PC-9 (cell line): ENCODE data around the gene SF3B5. TPM values are rescaled to one million over a fixed set of nuclear protein-coding genes. Genes with fewer than 3 reads are reported as not detected.
A peak's percentile ranks its signal among the peaks of the same experiment; 100 is the strongest.

Source experiments
- Bru-seq: library from RNA; stranded (reverse); fragments of 400-500 nt; gene quantifications from one replicate; lab custom pipeline; 2021; lab: Mats Ljungman, UMichigan
- BruChase-seq, 2 experiments: library from RNA; stranded (reverse); fragments of 400-500 nt; gene quantifications; one replicate each; lab custom pipeline; 2021; lab: Mats Ljungman, UMichigan
- BruUV-seq: library from RNA; stranded (reverse); fragments of 400-500 nt; replicated peaks from 2 replicates; lab custom pipeline; 2021; lab: Mats Ljungman, UMichigan
- CTCF ChIA-PET: fragments of 300-600 bp; sonication (Branson Sonifier 250); formaldehyde crosslinking; loops from one replicate; lab custom pipeline; 2022; ENCODE audit warnings: antibody characterized with exemption; lab: Charles Lee
- POLR2A ChIA-PET: fragments of 300-600 bp; sonication (Branson Sonifier 250); formaldehyde crosslinking; loops from one replicate; lab custom pipeline; 2022; ENCODE audit warnings: antibody characterized with exemption; ENCODE audit not compliant: unreplicated experiment; lab: Charles Lee
- DNase-seq, 2 experiments: peaks; one replicate each; pipeline versions ENCODE4 v3.0.0 to v3.0.0-alpha.2; 2015 to 2022; ENCODE audit warnings: mixed read lengths in 1 of 2
- H2AFZ ChIP-seq: fragments of 200-600 bp; sonication (generic); 2 replicates; pipeline ENCODE4 v1.8.1; 2017; ENCODE audit warnings: antibody characterized with exemption
- H3F3A ChIP-seq: fragments of 200-600 bp; sonication (generic); 2 replicates; pipeline ENCODE4 v1.8.1; 2017; ENCODE audit warnings: antibody characterized with exemption, mild to moderate bottlenecking, low read depth; ENCODE audit not compliant: insufficient read depth
- H3K27ac ChIP-seq: fragments of 200-600 bp; sonication (generic); 2 replicates; pipeline ENCODE4 v1.6.1; 2016; ENCODE audit warnings: mixed run types
- H3K27me3 ChIP-seq: fragments of 200-600 bp; sonication (generic); 2 replicates; pipeline ENCODE4 v1.6.1; 2016; ENCODE audit warnings: low read depth, mixed run types; ENCODE audit not compliant: insufficient read depth
- H3K36me3 ChIP-seq: fragments of 200-600 bp; sonication (generic); 2 replicates; pipeline ENCODE4 v1.6.1; 2016; ENCODE audit warnings: low read depth, mixed run types
- H3K4me1 ChIP-seq: fragments of 200-600 bp; sonication (generic); replicated peaks from 2 replicates; pipeline ENCODE4 v1.6.1; 2016; ENCODE audit warnings: mixed run types; ENCODE audit not compliant: insufficient read depth
- H3K4me2 ChIP-seq: fragments of 200-600 bp; sonication (generic); 2 replicates; pipeline ENCODE4 v1.6.1; 2017; ENCODE audit warnings: mixed run types
- H3K4me3 ChIP-seq: fragments of 200-600 bp; sonication (generic); 2 replicates; pipeline ENCODE4 v1.6.1; 2016; ENCODE audit warnings: mixed run types
- H3K79me2 ChIP-seq: fragments of 200-600 bp; sonication (generic); 2 replicates; pipeline ENCODE4 v1.6.1; 2017; ENCODE audit warnings: low read depth, mixed run types
- H3K9me2 ChIP-seq: fragments of 200-600 bp; sonication (generic); 2 replicates; pipeline ENCODE4 v1.8.1; 2017; ENCODE audit warnings: mild to moderate bottlenecking; ENCODE audit not compliant: insufficient read depth
- H3K9me3 ChIP-seq: fragments of 200-600 bp; sonication (generic); 2 replicates; pipeline ENCODE4 v1.8.1; 2016; ENCODE audit warnings: low read depth; ENCODE audit not compliant: insufficient read depth
- H4K20me1 ChIP-seq: fragments of 200-600 bp; sonication (generic); 2 replicates; pipeline ENCODE4 v1.8.1; 2017; ENCODE audit not compliant: insufficient read depth
- EZH2 ChIP-seq: fragments of 200-600 bp; sonication (generic); IDR thresholded peaks from 2 replicates; pipeline ENCODE4 v1.8.0; 2017; ENCODE audit warnings: antibody characterized with exemption, low read depth
- intact Hi-C: fragments of 100-400 bp; cut with micrococcal nuclease; formaldehyde crosslinking; loops from one replicate; pipeline ENCODE4 v1.10.0; 2022; ENCODE audit not compliant: unreplicated experiment
- long read RNA-seq: library from polyadenylated mRNA; stranded (forward); transcript quantifications from one replicate; pipeline ENCODE4 v2.0.0, GENCODE V29; 2022
- total RNA-seq: library from RNA; stranded (reverse); gene quantifications from 2 replicates; pipeline ENCODE4 v1.2.3, GENCODE V29; 2021
- TF ChIP-seq, protein P1 (sequence below): fragments of 200-600 bp; sonication (generic); conservative IDR thresholded peaks from 2 replicates; pipeline ENCODE4 v1.6.1; 2017; ENCODE audit warnings: mixed run types, antibody characterized with exemption, mild to moderate bottlenecking, moderate library complexity

Gene SF3B5
- 125 and 127 TPM in 2 replicates for total RNA-seq
- percentile 85 among the genes with signal in this experiment for Bru-seq, nascent RNA
- BruChase-seq, experiment 1, labeled RNA remaining after a 2-hour chase, result percentile 94 among the genes with signal in this experiment
- BruChase-seq, experiment 2, labeled RNA remaining after a 6-hour chase, result percentile 99 among the genes with signal in this experiment
- long read RNA-seq, transcript SF3B5-201 (1 exons, 693 nt), result major isoform, 153 of 153 reads
- long read RNA-seq, partial matches to known transcripts, result 0 of 153 reads
- long read RNA-seq, other reads (novel, unspliced or antisense), result 0 of 153 reads

DNA sequence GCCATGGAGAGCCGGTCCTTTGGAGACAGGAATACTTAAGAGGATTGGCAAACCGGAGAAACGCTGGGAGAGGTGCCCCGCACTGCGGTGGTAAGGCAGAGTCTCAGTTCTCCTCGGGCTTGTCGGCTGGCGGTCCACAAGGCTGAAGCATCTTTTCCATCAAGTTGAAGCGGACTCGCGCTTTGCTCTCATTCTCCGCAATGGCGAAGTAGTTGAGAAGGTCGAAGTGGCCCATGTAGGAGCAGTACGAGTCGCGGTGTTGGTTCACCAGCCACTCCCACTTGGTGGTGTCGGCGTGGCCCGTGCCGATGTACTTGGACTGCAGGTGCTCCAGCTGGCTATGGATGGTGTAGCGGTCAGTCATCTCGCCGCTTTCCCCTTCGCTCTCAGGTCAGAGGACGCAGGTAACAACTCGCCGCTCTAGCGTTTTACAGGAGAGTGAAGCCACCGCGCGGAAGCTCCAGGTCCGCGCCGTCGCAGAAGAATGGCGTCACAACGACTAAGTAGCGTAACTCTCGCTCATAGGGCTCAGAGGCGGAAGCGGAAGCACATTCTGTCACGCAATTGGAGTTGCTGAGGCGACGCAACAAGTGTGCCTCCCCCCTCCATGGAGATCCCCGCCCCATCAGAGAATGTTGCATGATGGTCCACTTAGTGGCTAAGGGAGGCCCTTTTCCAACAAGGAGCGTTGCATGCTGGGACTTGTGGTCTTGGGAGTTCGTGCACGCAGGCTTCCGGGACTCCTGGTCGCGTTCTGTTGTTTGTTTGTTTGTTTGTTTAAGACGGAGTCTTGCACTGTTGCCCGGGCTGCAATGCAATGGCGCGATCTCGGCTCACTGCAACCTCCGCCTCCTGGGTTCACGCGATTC is at the start of gene SF3B5:
TSS of gene SF3B5 (minus strand) at position 440 of the 869 bp plus-strand sequence. CDS start at position 364, 76 bp downstream.
- no peaks in the 10 kb centered on the region for H3K9me3 ChIP-seq
- DNase-seq, result peak; percentile 95 to 99
- H3K4me1 ChIP-seq, result peaks cover 17% of the 10 kb centered on the region; the same call in 1 of the 2 replicates
- TF ChIP-seq EZH2, result no peak
- TF ChIP-seq, protein P1, sequence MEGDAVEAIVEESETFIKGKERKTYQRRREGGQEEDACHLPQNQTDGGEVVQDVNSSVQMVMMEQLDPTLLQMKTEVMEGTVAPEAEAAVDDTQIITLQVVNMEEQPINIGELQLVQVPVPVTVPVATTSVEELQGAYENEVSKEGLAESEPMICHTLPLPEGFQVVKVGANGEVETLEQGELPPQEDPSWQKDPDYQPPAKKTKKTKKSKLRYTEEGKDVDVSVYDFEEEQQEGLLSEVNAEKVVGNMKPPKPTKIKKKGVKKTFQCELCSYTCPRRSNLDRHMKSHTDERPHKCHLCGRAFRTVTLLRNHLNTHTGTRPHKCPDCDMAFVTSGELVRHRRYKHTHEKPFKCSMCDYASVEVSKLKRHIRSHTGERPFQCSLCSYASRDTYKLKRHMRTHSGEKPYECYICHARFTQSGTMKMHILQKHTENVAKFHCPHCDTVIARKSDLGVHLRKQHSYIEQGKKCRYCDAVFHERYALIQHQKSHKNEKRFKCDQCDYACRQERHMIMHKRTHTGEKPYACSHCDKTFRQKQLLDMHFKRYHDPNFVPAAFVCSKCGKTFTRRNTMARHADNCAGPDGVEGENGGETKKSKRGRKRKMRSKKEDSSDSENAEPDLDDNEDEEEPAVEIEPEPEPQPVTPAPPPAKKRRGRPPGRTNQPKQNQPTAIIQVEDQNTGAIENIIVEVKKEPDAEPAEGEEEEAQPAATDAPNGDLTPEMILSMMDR, result no peak
- H3K4me2 ChIP-seq, result peak within 1 kb of the TSS; percentile 100
- intact Hi-C loops, result loop anchor here (1.0 to 10.0 kb wide), 2 partner anchors 169 to 929 kb away; no protein-coding TSS in a partner anchor
- peak within 1 kb of the TSS; percentile 73 for H3K27ac ChIP-seq
- H3K36me3 ChIP-seq, result no peaks in the 10 kb centered on the region
- ChIA-PET CTCF (no interaction called here), POLR2A (interaction anchor here (0.5 to 1.0 kb wide), 6 partner anchors 29 to 1133 kb away, joined by 3 to 15 read pairs (median 4); partner anchors contain the start of gene PHACTR2)
- peak within 1 kb of the TSS; percentile 97 for H2AFZ ChIP-seq
- H4K20me1 ChIP-seq, result peaks cover 4% of the 10 kb centered on the region
- no peaks in the 10 kb centered on the region for H3K27me3 ChIP-seq
- H3K9me2 ChIP-seq, result no peaks in the 10 kb centered on the region
- H3K79me2 ChIP-seq, result peaks cover 27% of the 10 kb centered on the region
- H3F3A ChIP-seq, result peaks cover 5% of the 10 kb centered on the region
- H3K4me3 ChIP-seq, result peak within 1 kb of the TSS; percentile 68
- TSS peak; percentile 87 for BruUV-seq

GRCh38 chr6:144144996-144145395 is 49.6 kb upstream of the SF3B5 start:
- no peak overlapping the region for H3K27ac ChIP-seq
- no TSS peak for BruUV-seq
- H3K4me1 ChIP-seq, result no peaks in the 10 kb centered on the region
- no peak for DNase-seq
- H3K9me2 ChIP-seq, result no peaks in the 10 kb centered on the region
- POLR2A ChIA-PET, result no interaction called here
- no peaks in the 10 kb centered on the region for H3K79me2 ChIP-seq
- CTCF ChIA-PET, result no interaction called here
- no peaks in the 10 kb centered on the region for H3K36me3 ChIP-seq
- no peaks in the 10 kb centered on the region for H3F3A ChIP-seq
- TF ChIP-seq, protein P1, result no peak
- TF ChIP-seq EZH2, result no peak
- H4K20me1 ChIP-seq, result no peaks in the 10 kb centered on the region
- no peak overlapping the region for H3K4me3 ChIP-seq
- no peaks in the 10 kb centered on the region for H3K27me3 ChIP-seq
- H2AFZ ChIP-seq, result no peak overlapping the region
- H3K4me2 ChIP-seq, result no peak overlapping the region
- intact Hi-C loops, result no loop called here
- no peaks in the 10 kb centered on the region for H3K9me3 ChIP-seq

GRCh38 chr6:144143878-144144277 is 48.5 kb upstream of the SF3B5 start:
- intact Hi-C loops, result no loop called here
- ChIA-PET CTCF (no interaction called here), POLR2A (no interaction called here)
- DNase-seq, result no peak
- Histone ChIP-seq H3K4me2 (no peak overlapping the region), H3F3A (no peaks in the 10 kb centered on the region), H3K79me2 (no peaks in the 10 kb centered on the region), H3K36me3 (no peaks in the 10 kb centered on the region), H3K4me1 (no peaks in the 10 kb centered on the region), H3K9me3 (no peaks in the 10 kb centered on the region), H4K20me1 (no peaks in the 10 kb centered on the region), H3K4me3 (no peak overlapping the region), H3K27me3 (no peaks in the 10 kb centered on the region), H3K9me2 (no peaks in the 10 kb centered on the region), H2AFZ (no peak overlapping the region), H3K27ac (no peak overlapping the region)
- BruUV-seq, result no TSS peak
- no peak for TF ChIP-seq EZH2
- TF ChIP-seq, protein P1, result no peak
